HL-60 (cell line): Measurements from ENCODE around the gene ZNF587B.
A peak's percentile ranks its signal among the peaks of the same experiment; 100 is the strongest.

ENCODE experiments used
- DNase-seq, 2 experiments: peaks; one replicate each; pipeline ENCODE4 v3.0.0-alpha.2; 2010 to 2020; ENCODE audit warnings: low read depth in 1 of 2, low spot score in 1 of 2
- H3K27ac ChIP-seq: fragments of 250-450 bp; sonication (Bioruptor Pico); replicated peaks from 2 replicates; pipeline ENCODE4 v1.5.1; 2020; ENCODE audit warnings: mild to moderate bottlenecking, moderate library complexity
- H3K27me3 ChIP-seq: fragments of 250-450 bp; sonication (Bioruptor Pico); 2 replicates; pipeline ENCODE4 v1.5.1; 2021; ENCODE audit warnings: mild to moderate bottlenecking, moderate library complexity; ENCODE audit not compliant: insufficient read depth, poor library complexity, severe bottlenecking
- H3K4me3 ChIP-seq: replicated peaks from 2 replicates; pipeline ENCODE4 v1.5.1; 2011; ENCODE audit warnings: mild to moderate bottlenecking, control low read depth, low read length; ENCODE audit not compliant: insufficient read depth
- CTCF ChIP-seq: IDR thresholded peaks from one replicate; pipeline ENCODE4 v1.5.1; 2011; ENCODE audit warnings: low read length, control low read depth, inconsistent platforms; ENCODE audit not compliant: insufficient read depth
- GABPA ChIP-seq: IDR thresholded peaks from 2 replicates; pipeline ENCODE4 v1.6.1; 2012; ENCODE audit warnings: low read depth
- POLR2AphosphoS5 ChIP-seq: IDR thresholded peaks from 2 replicates; pipeline ENCODE4 v1.6.1; 2012; ENCODE audit warnings: low read depth
- REST ChIP-seq: IDR thresholded peaks from 2 replicates; pipeline ENCODE4 v1.6.1; 2012; ENCODE audit warnings: low read depth; ENCODE audit not compliant: insufficient replicate concordance
- SPI1 ChIP-seq: IDR thresholded peaks from 2 replicates; pipeline ENCODE4 v1.6.1; 2012; ENCODE audit warnings: low read depth, mild to moderate bottlenecking, borderline replicate concordance

The ZNF587B gene

DNA sequence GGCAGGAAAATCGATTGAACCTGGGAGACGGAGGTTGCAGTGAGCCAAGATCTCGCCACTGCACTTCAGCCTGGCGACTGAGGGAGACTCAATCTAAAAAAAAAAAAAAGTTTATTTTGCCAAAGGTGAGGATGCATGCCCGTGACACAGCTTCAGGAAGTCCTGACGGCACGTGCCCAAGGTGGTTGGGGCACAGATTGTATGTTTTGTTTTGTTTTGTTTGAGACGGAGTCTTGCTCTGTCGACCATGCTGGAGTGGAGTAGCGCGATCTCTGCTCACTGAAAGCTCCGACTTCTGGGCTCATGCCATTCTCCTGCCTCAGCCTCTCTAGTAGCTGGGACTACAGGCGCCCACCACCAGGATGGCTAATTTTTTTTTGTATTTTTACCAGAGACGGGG is 12.1 kb upstream of the ZNF587B start:
- no peak for TF ChIP-seq CTCF
- TF ChIP-seq GABPA: no peak
- no peak for TF ChIP-seq REST
- TF ChIP-seq POLR2AphosphoS5: no peak
- no peak for TF ChIP-seq SPI1
- Histone ChIP-seq H3K27ac (no peak overlapping the region), H3K4me3 (no peak overlapping the region), H3K27me3 (no peaks in the 10 kb centered on the region)
- no peak for DNase-seq

DNA sequence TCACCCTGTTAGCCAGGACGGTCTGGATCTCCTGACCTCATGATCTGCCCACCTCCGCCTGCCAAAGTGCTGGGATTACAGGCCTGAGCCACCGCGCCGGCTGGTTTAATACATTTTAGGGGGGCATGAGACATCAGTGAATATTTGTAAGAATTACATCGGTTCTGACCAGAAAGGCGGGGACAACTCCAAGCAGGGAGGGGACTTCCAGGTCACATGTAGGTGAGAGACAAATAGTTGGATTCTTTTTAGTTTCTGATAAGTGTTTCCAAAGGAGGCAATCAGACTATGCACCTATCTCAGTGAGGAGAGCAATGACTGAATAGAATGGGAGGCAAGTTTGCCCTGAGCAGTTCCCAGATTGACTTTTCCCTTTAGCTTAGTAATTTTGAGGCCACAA is 11.7 kb upstream of the ZNF587B start:
- no peak for DNase-seq
- Histone ChIP-seq H3K27me3 (no peaks in the 10 kb centered on the region), H3K4me3 (no peak overlapping the region), H3K27ac (peak overlapping the region; percentile 84)
- no peak for TF ChIP-seq GABPA
- no peak for TF ChIP-seq POLR2AphosphoS5
- no peak for TF ChIP-seq CTCF
- no peak for TF ChIP-seq SPI1
- TF ChIP-seq REST: no peak

DNA sequence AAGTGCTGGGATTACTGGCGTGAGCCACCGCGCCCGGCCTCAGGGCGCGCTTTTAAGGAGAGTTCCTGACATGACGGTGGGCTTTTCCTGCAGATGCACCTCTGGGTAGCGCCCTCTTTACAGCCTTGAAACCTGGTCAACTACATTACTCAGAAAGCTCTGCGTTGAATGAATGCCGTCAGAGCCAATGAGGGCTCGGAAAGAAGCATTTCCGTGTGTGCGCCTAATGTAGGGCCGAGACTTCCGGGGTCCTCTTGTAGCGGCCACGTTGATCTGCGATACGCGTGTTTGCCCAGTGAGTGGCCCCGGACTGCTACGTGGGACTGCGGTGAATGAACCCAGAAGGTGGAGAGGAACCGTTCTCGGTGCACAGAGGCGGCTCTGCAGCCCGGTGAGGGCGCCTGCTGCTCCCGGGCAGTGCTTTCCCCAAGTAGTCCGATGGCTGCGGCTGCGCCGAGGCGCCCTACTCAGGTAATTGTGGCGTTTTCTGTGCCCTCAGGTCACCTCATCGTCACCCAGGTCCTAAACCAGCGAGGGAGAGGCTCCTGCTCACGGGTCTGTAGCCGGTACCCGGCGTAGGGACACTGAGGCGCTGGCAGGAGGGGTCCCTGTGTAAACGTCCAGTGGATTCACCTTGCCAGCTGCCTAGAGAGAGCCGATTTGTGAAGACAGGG is 10.5 kb upstream of the ZNF587B start:
- Histone ChIP-seq H3K27me3 (no peaks in the 10 kb centered on the region), H3K27ac (peak overlapping the region; percentile 84)

More for the DNA sequence above, 10.5 kb upstream of the ZNF587B start:
- peak; percentile 92 to 93 for DNase-seq
- peak overlapping the region; percentile 99 for H3K4me3 ChIP-seq
- no peak for TF ChIP-seq SPI1
- TF ChIP-seq CTCF: no peak
- peak; percentile 93 for TF ChIP-seq GABPA
- TF ChIP-seq POLR2AphosphoS5: peak; percentile 93
- peak; percentile 57 for TF ChIP-seq REST
